Testis (tissue), 3 donors: Measurements from ENCODE around the gene ARHGEF37. TPM values are rescaled to one million over a fixed set of nuclear protein-coding genes. Genes with fewer than 3 reads are reported as not detected.

ENCODE experiments used
- polyA plus RNA-seq: library from polyadenylated mRNA; stranded (reverse); fragments of 350-450 nt; fragmentation: Illumina TruSeq; extraction: RNeasy Lipid Tissue Mini Kit (QIAGEN cat#74804); gene quantifications from one replicate; pipeline ENCODE4 v1.2.3, GENCODE V29; 2014; ENCODE audit warnings: low read depth, low replicate concordance; ENCODE audit not compliant: insufficient read depth
- small RNA-seq, 2 donors: library from RNA; depleted of rRNA; stranded (forward); fragments of <200 nt; gene quantifications; one replicate each; pipeline ENCODE3, GENCODE V24; 2016
- total RNA-seq, 2 donors: library from RNA; depleted of rRNA; stranded (reverse); fragments of >200 nt; gene quantifications; one replicate each; pipeline ENCODE4 v1.2.3, GENCODE V29; 2016

Gene ARHGEF37
- total and polyA plus RNA-seq, 3 donors from 2014 or later, result 12.9 to 17.8 (median 13.4) TPM

Small RNAs within 50 kb of the gene (small RNA-seq; reads per million reads assigned to genes)
- 0 reads per million in 2 donors for gene RNU6-588P

Other genes with a start within 250 kb of the ARHGEF37 start
- gene GRPEL2, start 236.0 kb upstream of the ARHGEF37 start, total RNA-seq, result 10 to 100 TPM; 13.3 to 14.3 TPM
- 11.6 TPM for gene GRPEL2, start 236.0 kb upstream of the ARHGEF37 start, polyA plus RNA-seq
- 10 to 100 TPM; 29.9 to 30.5 TPM for gene PCYOX1L, start 223.5 kb upstream of the ARHGEF37 start, total RNA-seq
- gene PCYOX1L, start 223.5 kb upstream of the ARHGEF37 start, polyA plus RNA-seq, result 24.6 TPM
- 10 to 100 TPM in 1 of 2 donors, 1 to 10 TPM in 1; 4.7 to 12.4 TPM for gene IL17B, start 202.2 kb upstream of the ARHGEF37 start, total RNA-seq
- gene IL17B, start 202.2 kb upstream of the ARHGEF37 start, polyA plus RNA-seq, result 5.0 TPM
- 100 to 1,000 TPM; 148 to 192 TPM for gene CSNK1A1, start 30.1 kb upstream of the ARHGEF37 start, total RNA-seq
- gene CSNK1A1, start 30.1 kb upstream of the ARHGEF37 start, polyA plus RNA-seq, result 129 TPM
- 1 to 10 TPM; 6.1 to 7.6 TPM for gene PPARGC1B, start 148.8 kb downstream of the ARHGEF37 start, total RNA-seq
- gene PPARGC1B, start 148.8 kb downstream of the ARHGEF37 start, polyA plus RNA-seq, result 2.3 TPM